ENCODE data around the gene HSD11B1L. TPM values are rescaled to one million over a fixed set of nuclear protein-coding genes. Genes with fewer than 3 reads are reported as not detected.
A peak's percentile ranks its signal among the peaks of the same experiment; 100 is the strongest.

The HSD11B1L gene
- total RNA-seq, 1 experiment from 2014 or later, result 10.9 TPM

DNA sequence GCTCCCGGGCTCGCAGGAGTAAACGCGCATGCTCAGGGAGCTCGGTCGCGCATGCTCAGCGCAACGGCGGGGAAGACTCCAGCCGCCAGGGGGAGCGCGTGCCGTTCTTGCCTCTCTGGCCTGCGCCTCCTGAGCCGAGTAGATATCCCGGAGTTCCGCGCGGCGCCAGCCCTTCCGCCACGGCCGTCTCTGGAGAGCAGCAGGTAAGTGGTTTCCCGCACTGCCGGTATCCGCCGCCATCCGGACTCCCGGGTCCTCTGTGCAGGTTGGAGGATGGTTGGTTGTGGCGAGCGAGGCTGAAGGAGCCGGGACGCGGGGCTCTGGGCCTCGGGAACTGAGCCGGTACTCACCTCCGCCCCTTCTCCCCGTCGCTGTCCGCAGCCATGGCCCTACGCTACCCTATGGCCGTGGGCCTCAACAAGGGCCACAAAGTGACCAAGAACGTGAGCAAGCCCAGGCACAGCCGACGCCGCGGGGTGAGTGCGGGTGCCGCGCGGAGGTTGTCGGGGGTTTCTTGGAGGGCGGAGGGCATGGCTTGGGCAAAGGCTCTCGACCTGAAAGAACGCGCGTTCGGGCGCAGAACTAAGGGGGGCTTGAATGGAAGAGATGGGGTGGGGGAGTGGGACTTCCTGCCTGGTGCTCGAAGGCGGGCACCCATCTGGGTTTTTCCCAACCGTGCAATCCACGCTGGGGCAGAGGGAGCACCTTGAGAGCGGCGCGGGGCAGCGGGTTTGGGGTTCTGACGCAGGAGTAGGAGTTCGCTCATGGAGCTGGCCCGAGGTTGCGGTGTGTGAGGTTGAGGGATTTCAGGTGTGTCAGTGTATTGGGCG is 9.5 kb downstream of the HSD11B1L start, which contains the start of gene RPL36:
TSS of gene RPL36 (plus strand) at position 171 of the 830 bp plus-strand sequence. CDS start at position 384, 213 bp downstream.
- ChIA-PET POLR2A (ENCODE audit: unreplicated experiment) (interaction anchor here (0.9 kb wide), 1 partner anchor 30 kb away, joined by 4 read pairs; the partner anchor contains the start of genes CATSPERD and LONP1), CTCF (interaction anchor here (0.6 to 1.5 kb wide), 5 partner anchors 14 to 68 kb away, joined by 3 to 9 read pairs (median 4); partner anchors contain the start of genes CATSPERD, LONP1, SAFB and SAFB2)
- TF ChIP-seq EZH2phosphoT487 (IDR thresholded peaks at IDR 0.05; ENCODE audit: borderline replicate concordance, low read length) (no peak), EZH2 (IDR thresholded peaks at IDR 0.05; ENCODE audit: low read length, unreplicated experiment) (no peak)
- TF ChIP-seq, protein P1, sequence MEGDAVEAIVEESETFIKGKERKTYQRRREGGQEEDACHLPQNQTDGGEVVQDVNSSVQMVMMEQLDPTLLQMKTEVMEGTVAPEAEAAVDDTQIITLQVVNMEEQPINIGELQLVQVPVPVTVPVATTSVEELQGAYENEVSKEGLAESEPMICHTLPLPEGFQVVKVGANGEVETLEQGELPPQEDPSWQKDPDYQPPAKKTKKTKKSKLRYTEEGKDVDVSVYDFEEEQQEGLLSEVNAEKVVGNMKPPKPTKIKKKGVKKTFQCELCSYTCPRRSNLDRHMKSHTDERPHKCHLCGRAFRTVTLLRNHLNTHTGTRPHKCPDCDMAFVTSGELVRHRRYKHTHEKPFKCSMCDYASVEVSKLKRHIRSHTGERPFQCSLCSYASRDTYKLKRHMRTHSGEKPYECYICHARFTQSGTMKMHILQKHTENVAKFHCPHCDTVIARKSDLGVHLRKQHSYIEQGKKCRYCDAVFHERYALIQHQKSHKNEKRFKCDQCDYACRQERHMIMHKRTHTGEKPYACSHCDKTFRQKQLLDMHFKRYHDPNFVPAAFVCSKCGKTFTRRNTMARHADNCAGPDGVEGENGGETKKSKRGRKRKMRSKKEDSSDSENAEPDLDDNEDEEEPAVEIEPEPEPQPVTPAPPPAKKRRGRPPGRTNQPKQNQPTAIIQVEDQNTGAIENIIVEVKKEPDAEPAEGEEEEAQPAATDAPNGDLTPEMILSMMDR (conservative IDR thresholded peaks at IDR 0.05; ENCODE audit: low read depth, low read length), result peak; percentile 94
- Histone ChIP-seq H3K27ac (ENCODE audit: low read length) (peak within 1 kb of the TSS; percentile 63), H3K27me3 (ENCODE audit: low read length) (no peaks in the 10 kb centered on the region), H3K4me2 (ENCODE audit: low read length) (peak within 1 kb of the TSS; percentile 95), H4K20me1 (ENCODE audit: low read length) (peaks cover 49% of the 10 kb centered on the region), H3K4me3 (ENCODE audit: low read length) (peak within 1 kb of the TSS; percentile 97), H3K9me2 (replicated peaks; ENCODE audit: low read length) (no peaks in the 10 kb centered on the region), H3K4me1 (ENCODE audit: insufficient read depth, low read length) (peaks cover 7% of the 10 kb centered on the region), H2AFZ (ENCODE audit: low read length) (peak within 1 kb of the TSS; percentile 56), H3K9ac (ENCODE audit: low read length) (peak within 1 kb of the TSS; percentile 99), H3K9me3 (ENCODE audit: low read length) (no peaks in the 10 kb centered on the region), H3K79me2 (ENCODE audit: low read length) (peaks cover 53% of the 10 kb centered on the region), H3F3A (ENCODE audit: low read length, unreplicated experiment) (peaks cover 14% of the 10 kb centered on the region), H3K36me3 (ENCODE audit: low read depth, low read length) (peaks cover 46% of the 10 kb centered on the region)
- DNase-seq (peak; percentile 99), ATAC-seq (peak; percentile 45)
- BruUV-seq (replicated peaks), result TSS peak; percentile 74
- intact Hi-C loops (cut with micrococcal nuclease), result loop anchor here (1.0 kb wide), 1 partner anchor 30 kb away; the partner anchor contains the start of genes CATSPERD and LONP1

DNA sequence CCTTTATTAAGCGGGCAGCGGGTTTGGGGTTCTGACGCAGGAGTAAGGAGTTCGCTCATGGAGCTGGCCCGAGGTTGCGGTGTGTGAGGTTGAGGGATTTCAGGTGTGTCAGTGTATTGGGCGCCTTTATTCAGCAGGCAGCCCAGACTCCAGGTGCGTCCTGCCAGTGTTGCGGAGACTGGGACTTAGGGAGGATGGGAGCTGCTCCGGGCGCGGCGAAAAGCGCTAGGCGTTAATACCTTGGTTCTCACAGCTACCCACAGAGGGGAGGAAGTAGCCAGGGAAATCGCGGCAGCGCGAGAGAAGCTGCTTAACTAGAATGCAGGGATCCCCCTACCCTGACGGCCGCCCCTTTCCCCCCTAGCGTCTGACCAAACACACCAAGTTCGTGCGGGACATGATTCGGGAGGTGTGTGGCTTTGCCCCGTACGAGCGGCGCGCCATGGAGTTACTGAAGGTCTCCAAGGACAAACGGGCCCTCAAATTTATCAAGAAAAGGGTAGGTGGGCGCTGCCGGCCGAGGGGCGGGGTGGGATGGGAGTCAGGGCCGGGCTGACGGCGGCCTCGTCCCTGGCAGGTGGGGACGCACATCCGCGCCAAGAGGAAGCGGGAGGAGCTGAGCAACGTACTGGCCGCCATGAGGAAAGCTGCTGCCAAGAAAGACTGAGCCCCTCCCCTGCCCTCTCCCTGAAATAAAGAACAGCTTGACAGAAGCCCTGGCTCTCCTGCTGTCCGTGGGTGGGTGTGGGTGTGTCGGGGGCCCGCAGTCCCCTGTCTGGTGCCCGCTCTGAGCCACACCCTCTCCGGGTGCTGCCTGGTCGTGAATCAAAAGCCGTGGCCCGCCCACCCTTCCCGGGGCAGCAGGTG is 10.4 kb downstream of the HSD11B1L start:
- no peak overlapping the region for H2AFZ ChIP-seq (ENCODE audit: low read length)
- peaks cover 14% of the 10 kb centered on the region for H3F3A ChIP-seq (ENCODE audit: low read length, unreplicated experiment)
- intact Hi-C loops (cut with micrococcal nuclease), result loop anchor here (1.0 kb wide), 1 partner anchor 29 kb away; the partner anchor contains the start of genes CATSPERD and LONP1
- peak overlapping the region; percentile 99 for H3K9ac ChIP-seq (ENCODE audit: low read length)
- H3K4me3 ChIP-seq (ENCODE audit: low read length), result peak overlapping the region; percentile 97
- ChIA-PET CTCF (interaction anchor here (0.6 kb wide), 1 partner anchor 81 kb away, joined by 3 read pairs; no protein-coding TSS in a partner anchor), POLR2A (ENCODE audit: unreplicated experiment) (no interaction called here)
- DNase-seq (peak; percentile 48), ATAC-seq (peak; percentile 5)
- peaks cover 49% of the 10 kb centered on the region for H4K20me1 ChIP-seq (ENCODE audit: low read length)
- no peaks in the 10 kb centered on the region for H3K9me3 ChIP-seq (ENCODE audit: low read length)
- H3K27me3 ChIP-seq (ENCODE audit: low read length), result no peaks in the 10 kb centered on the region
- BruUV-seq (replicated peaks), result TSS peak; percentile 9
- TF ChIP-seq, protein P1 (conservative IDR thresholded peaks at IDR 0.05; ENCODE audit: low read depth, low read length), result no peak
- TF ChIP-seq EZH2 (IDR thresholded peaks at IDR 0.05; ENCODE audit: low read length, unreplicated experiment), result no peak
- no peak for TF ChIP-seq EZH2phosphoT487 (IDR thresholded peaks at IDR 0.05; ENCODE audit: borderline replicate concordance, low read length)
- H3K27ac ChIP-seq (ENCODE audit: low read length), result peak overlapping the region; percentile 63
- peaks cover 53% of the 10 kb centered on the region for H3K79me2 ChIP-seq (ENCODE audit: low read length)
- H3K4me2 ChIP-seq (ENCODE audit: low read length), result peak overlapping the region; percentile 95
- peaks cover 50% of the 10 kb centered on the region for H3K36me3 ChIP-seq (ENCODE audit: low read depth, low read length)
- peaks cover 7% of the 10 kb centered on the region for H3K4me1 ChIP-seq (ENCODE audit: insufficient read depth, low read length)
- no peaks in the 10 kb centered on the region for H3K9me2 ChIP-seq (replicated peaks; ENCODE audit: low read length)
